Measurements from ENCODE around the gene RANBP1.

GRCh38 chr22:20152464-20152890, 36.6 kb downstream of the RANBP1 start:
- TF ChIP-seq CTCF (IDR thresholded peaks at IDR 0.05) (no peak), EP300 (IDR thresholded peaks at IDR 0.05; ENCODE audit: borderline replicate concordance in 1 of 2, low read depth in 1 of 2, low read length in 1 of 2) (no peak), JUND (IDR thresholded peaks at IDR 0.05) (no peak), MXI1 (IDR thresholded peaks at IDR 0.05; ENCODE audit: low read depth, low read length) (no peak), ELF1 (IDR thresholded peaks at IDR 0.05) (no peak), MEF2A (IDR thresholded peaks at IDR 0.05; ENCODE audit: borderline replicate concordance, low read depth) (no peak), EZH2phosphoT487 (IDR thresholded peaks at IDR 0.05; ENCODE audit: borderline replicate concordance, low read depth) (no peak), RCOR1 (IDR thresholded peaks at IDR 0.05; ENCODE audit: low read length) (no peak), MAX (IDR thresholded peaks at IDR 0.05; ENCODE audit: low read depth) (no peak), POLR2AphosphoS5 (IDR thresholded peaks at IDR 0.05; ENCODE audit: low read depth, low read length) (no peak)

Measured in SK-N-SH (cell line).